ENCODE results near the gene DMRTA2.

DNA sequence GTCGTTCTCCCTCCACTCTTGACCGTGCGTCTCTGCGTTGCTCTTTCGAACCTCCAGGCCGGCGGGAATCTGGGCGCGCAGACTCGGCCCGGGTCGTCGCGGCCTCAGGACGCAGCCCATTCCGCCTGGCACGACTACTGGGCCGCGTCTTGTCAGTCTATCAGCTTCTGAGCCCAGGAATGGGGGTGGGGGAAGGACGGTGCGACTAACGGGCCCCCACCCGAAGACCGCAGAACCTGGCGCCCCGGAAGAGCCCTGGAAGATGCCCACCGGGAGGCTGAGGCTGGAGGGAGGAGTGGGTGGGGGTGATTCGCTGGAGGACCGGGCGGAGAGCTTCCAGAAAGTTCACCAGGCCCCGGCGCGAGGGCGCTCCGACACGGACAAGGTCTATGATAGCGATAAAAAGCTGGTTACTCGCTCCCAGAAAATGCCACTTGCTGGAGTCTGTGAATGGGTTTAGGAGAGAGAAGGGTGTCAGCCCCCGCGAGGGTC is 1.7 kb upstream of the DMRTA2 start:
- TF ChIP-seq SP1 (IDR thresholded peaks at IDR 0.05) (no peak), SUZ12 (IDR thresholded peaks at IDR 0.05) (no peak), FOXM1 (IDR thresholded peaks at IDR 0.05; ENCODE audit: borderline replicate concordance) (no peak), ARNT (IDR thresholded peaks at IDR 0.05) (no peak)
- TF ChIP-seq, protein P1, sequence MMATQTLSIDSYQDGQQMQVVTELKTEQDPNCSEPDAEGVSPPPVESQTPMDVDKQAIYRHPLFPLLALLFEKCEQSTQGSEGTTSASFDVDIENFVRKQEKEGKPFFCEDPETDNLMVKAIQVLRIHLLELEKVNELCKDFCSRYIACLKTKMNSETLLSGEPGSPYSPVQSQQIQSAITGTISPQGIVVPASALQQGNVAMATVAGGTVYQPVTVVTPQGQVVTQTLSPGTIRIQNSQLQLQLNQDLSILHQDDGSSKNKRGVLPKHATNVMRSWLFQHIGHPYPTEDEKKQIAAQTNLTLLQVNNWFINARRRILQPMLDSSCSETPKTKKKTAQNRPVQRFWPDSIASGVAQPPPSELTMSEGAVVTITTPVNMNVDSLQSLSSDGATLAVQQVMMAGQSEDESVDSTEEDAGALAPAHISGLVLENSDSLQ (IDR thresholded peaks at IDR 0.05): no peak

All from HEK293T (cell line).